HEK293 (cell line): Measurements from ENCODE around the gene INTS1.

ENCODE experiments used
- CTCF ChIA-PET: fragments of 350-600 bp; formaldehyde crosslinking; extraction: SDS; loops from one replicate; lab custom pipeline; 2021; ENCODE audit warnings: antibody characterized with exemption; lab: Yijun Ruan, JAX
- POLR2A ChIA-PET: fragments of 300-600 bp; formaldehyde crosslinking; extraction: SDS; loops from one replicate; lab custom pipeline; 2020; ENCODE audit warnings: antibody characterized with exemption, inconsistent platforms; lab: Yijun Ruan, JAX
- H3K27ac ChIP-seq: fragments of 200-500 bp; sonication (Bioruptor generic); 2 replicates; pipeline ENCODE4 v1.5.1; 2014; ENCODE audit warnings: low read depth, low read length, control low read depth, inconsistent platforms; ENCODE audit errors: extremely low read depth
- H3K36me3 ChIP-seq, 2 experiments: fragments of 200-500 bp in 1 of 2; sonication (Bioruptor generic) in 1 of 2; 1 replicate in 1 of 2; 2 replicates in 1 of 2; pipeline ENCODE4 v1.5.1; 2014 to 2017; ENCODE audit warnings: inconsistent platforms in 2 of 2, low read length in 2 of 2; ENCODE audit not compliant: control insufficient read depth in 2 of 2, insufficient read depth in 1 of 2
- H3K4me1 ChIP-seq: fragments of 200-500 bp; sonication (Bioruptor generic); 2 replicates; pipeline ENCODE4 v1.5.1; 2014; ENCODE audit warnings: mild to moderate bottlenecking, low read length, inconsistent platforms; ENCODE audit not compliant: control insufficient read depth, insufficient read depth
- H3K4me3 ChIP-seq: 2 replicates; pipeline ENCODE4 v1.5.1; 2011; ENCODE audit warnings: low read depth, mild to moderate bottlenecking, control low read depth, low read length, moderate library complexity
- H3K9me3 ChIP-seq: fragments of 200-500 bp; sonication (Bioruptor generic); 2 replicates; pipeline ENCODE4 v1.5.1; 2014; ENCODE audit warnings: low read depth, low read length, inconsistent platforms; ENCODE audit not compliant: control insufficient read depth, insufficient read depth
- GLIS2 ChIP-seq: fragments of 450-650 bp; formaldehyde crosslinking; IDR thresholded peaks from 2 replicates; pipeline ENCODE4 v1.5.1; 2016; ENCODE audit warnings: missing biosample characterization, missing genetic modification characterization
- HOXA7 ChIP-seq: sonication (generic); formaldehyde crosslinking; IDR thresholded peaks from 2 replicates; pipeline ENCODE4 v1.8.1; 2022; ENCODE audit warnings: missing genetic modification reagents, borderline replicate concordance
- OSR2 ChIP-seq: fragments of 450-650 bp; formaldehyde crosslinking; IDR thresholded peaks from 2 replicates; pipeline ENCODE4 v1.5.1; 2016; ENCODE audit warnings: missing biosample characterization, missing genetic modification characterization
- OVOL3 ChIP-seq: fragments of 450-650 bp; formaldehyde crosslinking; IDR thresholded peaks from 2 replicates; pipeline ENCODE4 v1.5.1; 2016; ENCODE audit warnings: missing biosample characterization, missing genetic modification characterization
- SETDB1 ChIP-seq: IDR thresholded peaks from one replicate; pipeline ENCODE4 v1.6.1; 2017; ENCODE audit warnings: mild to moderate bottlenecking, low read length, moderate library complexity, mixed read lengths; ENCODE audit not compliant: insufficient read length
- ZBTB17 ChIP-seq: fragments of 450-650 bp; formaldehyde crosslinking; IDR thresholded peaks from 2 replicates; pipeline ENCODE4 v1.5.1; 2016; ENCODE audit warnings: missing biosample characterization, missing genetic modification characterization
- ZFHX2 ChIP-seq: fragments of 450-650 bp; formaldehyde crosslinking; conservative IDR thresholded peaks from 2 replicates; pipeline ENCODE4 v1.5.1; 2016; ENCODE audit warnings: missing biosample characterization, missing genetic modification characterization
- ZIC2 ChIP-seq: fragments of 450-650 bp; formaldehyde crosslinking; IDR thresholded peaks from 2 replicates; pipeline ENCODE4 v1.5.1; 2016; ENCODE audit warnings: missing biosample characterization, missing genetic modification characterization
- ZNF112 ChIP-seq: fragments of 450-650 bp; formaldehyde crosslinking; IDR thresholded peaks from 2 replicates; pipeline ENCODE4 v1.5.0; 2017; ENCODE audit warnings: missing biosample characterization, missing genetic modification characterization
- ZNF155 ChIP-seq: fragments of 450-650 bp; formaldehyde crosslinking; IDR thresholded peaks from 2 replicates; pipeline ENCODE4 v1.5.1; 2016; ENCODE audit warnings: missing biosample characterization, missing genetic modification characterization
- ZNF157 ChIP-seq: fragments of 450-650 bp; formaldehyde crosslinking; IDR thresholded peaks from 2 replicates; pipeline ENCODE4 v1.5.1; 2016; ENCODE audit warnings: missing biosample characterization, missing genetic modification characterization
- ZNF174 ChIP-seq: fragments of 450-650 bp; formaldehyde crosslinking; IDR thresholded peaks from 2 replicates; pipeline ENCODE4 v1.5.0; 2017; ENCODE audit warnings: missing biosample characterization, mild to moderate bottlenecking, missing genetic modification characterization
- ZNF292 ChIP-seq: fragments of 450-650 bp; formaldehyde crosslinking; IDR thresholded peaks from 2 replicates; pipeline ENCODE4 v1.5.1; 2016; ENCODE audit warnings: low read depth, missing biosample characterization, missing genetic modification characterization, borderline replicate concordance
- ZNF302 ChIP-seq: fragments of 450-650 bp; formaldehyde crosslinking; IDR thresholded peaks from 2 replicates; pipeline ENCODE4 v1.5.1; 2016; ENCODE audit warnings: missing biosample characterization, missing genetic modification characterization, low read depth
- ZNF324 ChIP-seq: fragments of 450-650 bp; formaldehyde crosslinking; IDR thresholded peaks from 2 replicates; pipeline ENCODE4 v1.5.1; 2016; ENCODE audit warnings: missing biosample characterization, missing genetic modification characterization
- ZNF350 ChIP-seq: fragments of 450-650 bp; formaldehyde crosslinking; IDR thresholded peaks from 2 replicates; pipeline ENCODE4 v1.5.0; 2017; ENCODE audit warnings: missing biosample characterization, mild to moderate bottlenecking, missing genetic modification characterization
- ZNF37A ChIP-seq: fragments of 450-650 bp; IDR thresholded peaks from 2 replicates; pipeline ENCODE4 v1.5.1; 2018; ENCODE audit warnings: missing biosample characterization, missing genetic modification characterization
- ZNF514 ChIP-seq: fragments of 450-650 bp; formaldehyde crosslinking; IDR thresholded peaks from 2 replicates; pipeline ENCODE4 v1.5.1; 2016; ENCODE audit warnings: missing biosample characterization, missing genetic modification characterization
- ZNF544 ChIP-seq: fragments of 450-650 bp; formaldehyde crosslinking; IDR thresholded peaks from 2 replicates; pipeline ENCODE4 v1.5.0; 2017; ENCODE audit warnings: missing biosample characterization, missing genetic modification characterization
- ZNF610 ChIP-seq: fragments of 450-650 bp; formaldehyde crosslinking; IDR thresholded peaks from 2 replicates; pipeline ENCODE4 v1.5.1; 2016; ENCODE audit warnings: missing biosample characterization, missing genetic modification characterization, borderline replicate concordance
- ZNF658 ChIP-seq: fragments of 450-650 bp; formaldehyde crosslinking; IDR thresholded peaks from 2 replicates; pipeline ENCODE4; 2016; ENCODE audit warnings: missing biosample characterization, missing genetic modification characterization
- ZNF664 ChIP-seq: fragments of 450-650 bp; formaldehyde crosslinking; IDR thresholded peaks from 2 replicates; pipeline ENCODE4 v1.5.1; 2016; ENCODE audit warnings: missing biosample characterization, missing genetic modification characterization
- ZNF792 ChIP-seq: fragments of 450-650 bp; formaldehyde crosslinking; IDR thresholded peaks from 2 replicates; pipeline ENCODE4 v1.5.1; 2016; ENCODE audit warnings: missing biosample characterization, missing genetic modification characterization
- TF ChIP-seq, protein P1 (sequence below): fragments of 450-650 bp; formaldehyde crosslinking; IDR thresholded peaks from 2 replicates; pipeline ENCODE4 v1.5.1; 2016; ENCODE audit warnings: missing biosample characterization, missing genetic modification characterization, low read depth
- TF ChIP-seq, protein P2 (sequence below): IDR thresholded peaks from 2 replicates; pipeline ENCODE4 v1.6.1; 2011; ENCODE audit warnings: mild to moderate bottlenecking, low read depth, low read length, borderline replicate concordance
- TF ChIP-seq, protein P3 (sequence below): fragments of 450-650 bp; formaldehyde crosslinking; optimal IDR thresholded peaks from 2 replicates; pipeline ENCODE3; 2016; ENCODE audit warnings: missing biosample characterization, mild to moderate bottlenecking, missing genetic modification characterization
- TF ChIP-seq, protein P4 (sequence below): fragments of 450-650 bp; formaldehyde crosslinking; IDR thresholded peaks from 2 replicates; pipeline ENCODE4 v1.5.1; 2016; ENCODE audit warnings: missing biosample characterization, missing genetic modification characterization
- TF ChIP-seq, protein P5 (sequence below): fragments of 450-650 bp; formaldehyde crosslinking; IDR thresholded peaks from 2 replicates; pipeline ENCODE4 v1.5.0; 2017; ENCODE audit warnings: missing biosample characterization, missing genetic modification characterization, borderline replicate concordance

The INTS1 gene

DNA sequence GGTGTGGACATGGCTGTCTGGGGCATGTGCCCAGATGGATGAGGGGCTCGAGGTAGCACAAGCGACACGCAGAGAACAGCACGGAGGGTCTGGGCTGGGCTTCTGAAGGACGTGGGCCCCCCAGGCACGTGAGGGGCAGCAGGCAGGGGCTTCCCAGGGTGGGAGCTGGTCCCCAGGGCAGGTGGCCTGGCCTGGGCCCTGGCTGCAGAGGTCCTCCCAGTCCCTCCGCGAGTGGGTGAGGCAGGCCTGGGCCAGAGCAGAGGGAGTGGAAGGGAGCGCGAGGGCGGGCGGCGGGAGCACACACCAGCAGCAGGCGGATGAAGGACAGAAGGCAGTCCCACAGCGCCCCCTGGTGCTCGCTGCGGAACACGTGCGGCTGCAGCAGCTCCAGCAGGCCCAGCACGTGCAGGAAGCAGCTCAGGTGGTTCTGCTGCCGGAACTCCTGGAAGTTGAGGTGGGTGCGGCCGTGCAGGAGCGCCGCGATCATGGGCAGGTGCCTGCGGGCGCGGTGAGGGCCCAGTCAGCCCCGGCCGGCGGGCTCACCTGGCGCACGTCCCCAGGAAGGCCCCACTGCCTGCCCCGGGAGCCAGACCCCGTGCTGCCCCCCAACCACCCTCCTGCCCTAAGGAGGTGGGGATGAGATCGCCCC is 30.2 kb downstream of the INTS1 start (continued):
- no peak for TF ChIP-seq ZNF350
- TF ChIP-seq, protein P1, sequence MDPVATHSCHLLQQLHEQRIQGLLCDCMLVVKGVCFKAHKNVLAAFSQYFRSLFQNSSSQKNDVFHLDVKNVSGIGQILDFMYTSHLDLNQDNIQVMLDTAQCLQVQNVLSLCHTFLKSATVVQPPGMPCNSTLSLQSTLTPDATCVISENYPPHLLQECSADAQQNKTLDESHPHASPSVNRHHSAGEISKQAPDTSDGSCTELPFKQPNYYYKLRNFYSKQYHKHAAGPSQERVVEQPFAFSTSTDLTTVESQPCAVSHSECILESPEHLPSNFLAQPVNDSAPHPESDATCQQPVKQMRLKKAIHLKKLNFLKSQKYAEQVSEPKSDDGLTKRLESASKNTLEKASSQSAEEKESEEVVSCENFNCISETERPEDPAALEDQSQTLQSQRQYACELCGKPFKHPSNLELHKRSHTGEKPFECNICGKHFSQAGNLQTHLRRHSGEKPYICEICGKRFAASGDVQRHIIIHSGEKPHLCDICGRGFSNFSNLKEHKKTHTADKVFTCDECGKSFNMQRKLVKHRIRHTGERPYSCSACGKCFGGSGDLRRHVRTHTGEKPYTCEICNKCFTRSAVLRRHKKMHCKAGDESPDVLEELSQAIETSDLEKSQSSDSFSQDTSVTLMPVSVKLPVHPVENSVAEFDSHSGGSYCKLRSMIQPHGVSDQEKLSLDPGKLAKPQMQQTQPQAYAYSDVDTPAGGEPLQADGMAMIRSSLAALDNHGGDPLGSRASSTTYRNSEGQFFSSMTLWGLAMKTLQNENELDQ (tag by site-specific recombination), result no peak
- no peak for TF ChIP-seq ZNF157
- TF ChIP-seq ZNF610 (tag by site-specific recombination), result no peak
- TF ChIP-seq ZNF544 (tag by site-specific recombination), result no peak
- TF ChIP-seq, protein P2, sequence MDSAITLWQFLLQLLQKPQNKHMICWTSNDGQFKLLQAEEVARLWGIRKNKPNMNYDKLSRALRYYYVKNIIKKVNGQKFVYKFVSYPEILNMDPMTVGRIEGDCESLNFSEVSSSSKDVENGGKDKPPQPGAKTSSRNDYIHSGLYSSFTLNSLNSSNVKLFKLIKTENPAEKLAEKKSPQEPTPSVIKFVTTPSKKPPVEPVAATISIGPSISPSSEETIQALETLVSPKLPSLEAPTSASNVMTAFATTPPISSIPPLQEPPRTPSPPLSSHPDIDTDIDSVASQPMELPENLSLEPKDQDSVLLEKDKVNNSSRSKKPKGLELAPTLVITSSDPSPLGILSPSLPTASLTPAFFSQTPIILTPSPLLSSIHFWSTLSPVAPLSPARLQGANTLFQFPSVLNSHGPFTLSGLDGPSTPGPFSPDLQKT, result no peak
- TF ChIP-seq, protein P3, sequence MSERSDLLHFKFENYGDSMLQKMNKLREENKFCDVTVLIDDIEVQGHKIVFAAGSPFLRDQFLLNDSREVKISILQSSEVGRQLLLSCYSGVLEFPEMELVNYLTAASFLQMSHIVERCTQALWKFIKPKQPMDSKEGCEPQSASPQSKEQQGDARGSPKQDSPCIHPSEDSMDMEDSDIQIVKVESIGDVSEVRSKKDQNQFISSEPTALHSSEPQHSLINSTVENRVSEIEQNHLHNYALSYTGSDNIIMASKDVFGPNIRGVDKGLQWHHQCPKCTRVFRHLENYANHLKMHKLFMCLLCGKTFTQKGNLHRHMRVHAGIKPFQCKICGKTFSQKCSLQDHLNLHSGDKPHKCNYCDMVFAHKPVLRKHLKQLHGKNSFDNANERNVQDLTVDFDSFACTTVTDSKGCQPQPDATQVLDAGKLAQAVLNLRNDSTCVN (tag by site-specific recombination), result peak; percentile 29
- TF ChIP-seq GLIS2 (tag by site-specific recombination), result 0 out of 2 replicates have a peak, but pooled peaks have one; percentile 25
- TF ChIP-seq ZNF112, result no peak
- no peak for TF ChIP-seq ZNF292 (tag by site-specific recombination)
- TF ChIP-seq OSR2, result 0 out of 2 replicates have a peak, but pooled peaks have one; percentile 10
- TF ChIP-seq ZFHX2, result peak; percentile 79
- no peak for TF ChIP-seq ZNF514 (tag by site-specific recombination)
- TF ChIP-seq ZNF664 (tag by site-specific recombination), result no peak
- TF ChIP-seq ZNF302 (tag by site-specific recombination), result no peak
- TF ChIP-seq, protein P4, sequence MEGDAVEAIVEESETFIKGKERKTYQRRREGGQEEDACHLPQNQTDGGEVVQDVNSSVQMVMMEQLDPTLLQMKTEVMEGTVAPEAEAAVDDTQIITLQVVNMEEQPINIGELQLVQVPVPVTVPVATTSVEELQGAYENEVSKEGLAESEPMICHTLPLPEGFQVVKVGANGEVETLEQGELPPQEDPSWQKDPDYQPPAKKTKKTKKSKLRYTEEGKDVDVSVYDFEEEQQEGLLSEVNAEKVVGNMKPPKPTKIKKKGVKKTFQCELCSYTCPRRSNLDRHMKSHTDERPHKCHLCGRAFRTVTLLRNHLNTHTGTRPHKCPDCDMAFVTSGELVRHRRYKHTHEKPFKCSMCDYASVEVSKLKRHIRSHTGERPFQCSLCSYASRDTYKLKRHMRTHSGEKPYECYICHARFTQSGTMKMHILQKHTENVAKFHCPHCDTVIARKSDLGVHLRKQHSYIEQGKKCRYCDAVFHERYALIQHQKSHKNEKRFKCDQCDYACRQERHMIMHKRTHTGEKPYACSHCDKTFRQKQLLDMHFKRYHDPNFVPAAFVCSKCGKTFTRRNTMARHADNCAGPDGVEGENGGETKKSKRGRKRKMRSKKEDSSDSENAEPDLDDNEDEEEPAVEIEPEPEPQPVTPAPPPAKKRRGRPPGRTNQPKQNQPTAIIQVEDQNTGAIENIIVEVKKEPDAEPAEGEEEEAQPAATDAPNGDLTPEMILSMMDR (tag by site-specific recombination), result peak; percentile 94
- TF ChIP-seq ZNF155 (tag by site-specific recombination), result no peak
- no peak for TF ChIP-seq SETDB1
- TF ChIP-seq ZBTB17, result no peak
- TF ChIP-seq ZNF658 (tag by site-specific recombination), result no peak

DNA sequence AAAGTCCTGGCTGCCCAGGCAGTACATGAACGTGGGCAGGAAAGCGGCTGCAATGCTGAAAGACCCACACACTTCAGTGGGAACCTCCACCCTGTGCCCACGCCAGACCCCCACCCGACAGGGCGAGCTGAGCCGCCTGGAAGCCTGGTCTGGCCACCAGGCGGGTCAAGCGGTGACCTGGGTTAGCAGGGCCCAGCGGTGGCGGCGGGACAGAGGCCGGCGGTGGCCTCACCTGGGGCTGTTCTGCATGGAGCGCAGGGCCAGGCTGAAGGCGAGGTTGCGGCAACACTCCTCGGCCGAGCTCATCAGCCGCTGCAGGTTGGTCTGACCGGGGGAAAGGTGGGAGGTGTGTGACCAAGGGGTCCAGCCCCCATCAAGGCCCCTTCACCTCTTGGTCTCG is 33.3 kb downstream of the INTS1 start:
- Histone ChIP-seq H3K9me3 (no peaks in the 10 kb centered on the region), H3K4me1 (no peaks in the 10 kb centered on the region; the same call in 1 of the 2 replicates), H3K4me3 (no peak overlapping the region), H3K36me3 (peaks cover 0 to 45% of the 10 kb centered on the region in 2 experiments; a peak in 2 of 3 replicates), H3K27ac (no peak overlapping the region)
- POLR2A ChIA-PET, result no interaction called here
- CTCF ChIA-PET, result interaction anchor here (0.6 kb wide), 1 partner anchor 39 kb away, joined by 3 read pairs; no protein-coding TSS in a partner anchor
- TF ChIP-seq ZIC2 (tag by site-specific recombination) (no peak), OVOL3 (no peak), HOXA7 (CRISPR knock-in tag) (no peak), ZNF112 (no peak), ZNF174 (tag by site-specific recombination) (no peak), ZNF792 (no peak), ZNF37A (tag by site-specific recombination) (no peak), ZNF324 (no peak)
- TF ChIP-seq, protein P5, sequence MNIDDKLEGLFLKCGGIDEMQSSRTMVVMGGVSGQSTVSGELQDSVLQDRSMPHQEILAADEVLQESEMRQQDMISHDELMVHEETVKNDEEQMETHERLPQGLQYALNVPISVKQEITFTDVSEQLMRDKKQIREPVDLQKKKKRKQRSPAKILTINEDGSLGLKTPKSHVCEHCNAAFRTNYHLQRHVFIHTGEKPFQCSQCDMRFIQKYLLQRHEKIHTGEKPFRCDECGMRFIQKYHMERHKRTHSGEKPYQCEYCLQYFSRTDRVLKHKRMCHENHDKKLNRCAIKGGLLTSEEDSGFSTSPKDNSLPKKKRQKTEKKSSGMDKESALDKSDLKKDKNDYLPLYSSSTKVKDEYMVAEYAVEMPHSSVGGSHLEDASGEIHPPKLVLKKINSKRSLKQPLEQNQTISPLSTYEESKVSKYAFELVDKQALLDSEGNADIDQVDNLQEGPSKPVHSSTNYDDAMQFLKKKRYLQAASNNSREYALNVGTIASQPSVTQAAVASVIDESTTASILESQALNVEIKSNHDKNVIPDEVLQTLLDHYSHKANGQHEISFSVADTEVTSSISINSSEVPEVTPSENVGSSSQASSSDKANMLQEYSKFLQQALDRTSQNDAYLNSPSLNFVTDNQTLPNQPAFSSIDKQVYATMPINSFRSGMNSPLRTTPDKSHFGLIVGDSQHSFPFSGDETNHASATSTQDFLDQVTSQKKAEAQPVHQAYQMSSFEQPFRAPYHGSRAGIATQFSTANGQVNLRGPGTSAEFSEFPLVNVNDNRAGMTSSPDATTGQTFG, result no peak
